KMS-11 (cell line): ENCODE results near the gene NTN5.

Source experiments
- H2AFZ ChIP-seq: fragments of 200-600 bp; sonication (generic); 2 replicates; pipeline ENCODE4 v1.6.1; 2016; ENCODE audit warnings: antibody characterized with exemption, mixed run types, low read depth
- H3K27ac ChIP-seq: fragments of 200-600 bp; sonication (generic); 2 replicates; pipeline ENCODE4 v1.6.1; 2016; ENCODE audit warnings: mild to moderate bottlenecking, mixed run types
- H3K27me3 ChIP-seq: fragments of 200-600 bp; sonication (generic); 2 replicates; pipeline ENCODE4 v1.6.1; 2017; ENCODE audit warnings: mild to moderate bottlenecking, low read depth, mixed run types, moderate library complexity; ENCODE audit not compliant: insufficient read depth
- H3K36me3 ChIP-seq: fragments of 200-600 bp; sonication (generic); 2 replicates; pipeline ENCODE4 v1.6.1; 2017; ENCODE audit warnings: mild to moderate bottlenecking, mixed run types; ENCODE audit not compliant: insufficient read depth
- H3K4me1 ChIP-seq: fragments of 200-600 bp; sonication (generic); 2 replicates; pipeline ENCODE4 v1.6.1; 2016; ENCODE audit warnings: mild to moderate bottlenecking, low read depth, mixed run types; ENCODE audit not compliant: poor library complexity, severe bottlenecking
- H3K4me2 ChIP-seq: fragments of 200-600 bp; sonication (generic); 2 replicates; pipeline ENCODE4 v1.7.0; 2016; ENCODE audit warnings: mild to moderate bottlenecking, mixed run types
- H3K4me3 ChIP-seq: fragments of 200-600 bp; sonication (generic); IDR thresholded peaks from 2 replicates; pipeline ENCODE4 v1.6.1; 2017; ENCODE audit warnings: low read depth, low read length, mixed read lengths; ENCODE audit not compliant: insufficient read depth
- H3K79me2 ChIP-seq: fragments of 200-600 bp; sonication (generic); 2 replicates; pipeline ENCODE4 v1.6.1; 2016; ENCODE audit warnings: low read depth, mixed run types; ENCODE audit not compliant: insufficient read depth
- H3K9ac ChIP-seq: fragments of 200-600 bp; sonication (generic); 2 replicates; pipeline ENCODE4 v1.6.1; 2016; ENCODE audit warnings: mild to moderate bottlenecking, mixed run types
- H4K20me1 ChIP-seq: fragments of 200-600 bp; sonication (generic); 2 replicates; pipeline ENCODE4 v1.6.1; 2016; ENCODE audit warnings: mild to moderate bottlenecking, mixed run types; ENCODE audit not compliant: insufficient read depth
- TF ChIP-seq, protein P1 (sequence below): fragments of 200-600 bp; sonication (generic); conservative IDR thresholded peaks from 2 replicates; pipeline ENCODE4 v1.6.1; 2017; ENCODE audit warnings: low read depth, mild to moderate bottlenecking, antibody characterized with exemption, low read length, moderate library complexity, mixed read lengths

Gene NTN5

DNA sequence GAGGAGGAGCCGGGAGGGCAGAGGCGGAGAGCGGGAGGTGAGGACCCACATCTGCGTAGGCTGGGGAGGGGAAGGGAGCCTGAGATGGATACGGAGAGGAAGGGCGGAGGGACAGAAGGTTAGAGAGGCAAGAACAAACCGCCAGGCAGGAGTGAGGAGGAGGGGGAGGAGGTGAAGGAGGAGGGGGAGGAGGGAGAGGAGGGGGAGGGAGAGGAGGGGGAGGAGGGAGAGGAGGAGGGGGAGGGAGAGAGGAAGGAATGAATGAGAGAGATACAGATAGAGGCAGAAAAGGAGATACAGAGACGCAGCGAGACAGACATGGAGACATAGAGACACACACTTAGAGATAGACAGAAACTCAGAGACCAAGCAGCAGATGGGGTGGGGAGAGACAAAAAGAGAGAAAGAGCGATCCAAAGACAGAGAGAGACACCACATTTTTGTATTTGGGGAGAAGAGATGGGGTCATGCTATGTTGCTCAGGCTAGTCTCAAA, 26.0 kb downstream of the NTN5 start:
- Histone ChIP-seq H3K27ac (no peak overlapping the region), H2AFZ (peak overlapping the region; percentile 90), H3K9ac (0 out of 2 replicates have a peak overlapping the region, but pooled peaks have one; percentile 50), H3K4me1 (peaks cover 18% of the 10 kb centered on the region), H3K27me3 (peaks cover 12% of the 10 kb centered on the region), H3K79me2 (no peaks in the 10 kb centered on the region), H3K4me2 (peak overlapping the region; percentile 98; the same call in 1 of the 2 replicates), H3K4me3 (no peak overlapping the region), H4K20me1 (no peaks in the 10 kb centered on the region), H3K36me3 (no peaks in the 10 kb centered on the region)
- TF ChIP-seq, protein P1, sequence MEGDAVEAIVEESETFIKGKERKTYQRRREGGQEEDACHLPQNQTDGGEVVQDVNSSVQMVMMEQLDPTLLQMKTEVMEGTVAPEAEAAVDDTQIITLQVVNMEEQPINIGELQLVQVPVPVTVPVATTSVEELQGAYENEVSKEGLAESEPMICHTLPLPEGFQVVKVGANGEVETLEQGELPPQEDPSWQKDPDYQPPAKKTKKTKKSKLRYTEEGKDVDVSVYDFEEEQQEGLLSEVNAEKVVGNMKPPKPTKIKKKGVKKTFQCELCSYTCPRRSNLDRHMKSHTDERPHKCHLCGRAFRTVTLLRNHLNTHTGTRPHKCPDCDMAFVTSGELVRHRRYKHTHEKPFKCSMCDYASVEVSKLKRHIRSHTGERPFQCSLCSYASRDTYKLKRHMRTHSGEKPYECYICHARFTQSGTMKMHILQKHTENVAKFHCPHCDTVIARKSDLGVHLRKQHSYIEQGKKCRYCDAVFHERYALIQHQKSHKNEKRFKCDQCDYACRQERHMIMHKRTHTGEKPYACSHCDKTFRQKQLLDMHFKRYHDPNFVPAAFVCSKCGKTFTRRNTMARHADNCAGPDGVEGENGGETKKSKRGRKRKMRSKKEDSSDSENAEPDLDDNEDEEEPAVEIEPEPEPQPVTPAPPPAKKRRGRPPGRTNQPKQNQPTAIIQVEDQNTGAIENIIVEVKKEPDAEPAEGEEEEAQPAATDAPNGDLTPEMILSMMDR, result no peak

DNA sequence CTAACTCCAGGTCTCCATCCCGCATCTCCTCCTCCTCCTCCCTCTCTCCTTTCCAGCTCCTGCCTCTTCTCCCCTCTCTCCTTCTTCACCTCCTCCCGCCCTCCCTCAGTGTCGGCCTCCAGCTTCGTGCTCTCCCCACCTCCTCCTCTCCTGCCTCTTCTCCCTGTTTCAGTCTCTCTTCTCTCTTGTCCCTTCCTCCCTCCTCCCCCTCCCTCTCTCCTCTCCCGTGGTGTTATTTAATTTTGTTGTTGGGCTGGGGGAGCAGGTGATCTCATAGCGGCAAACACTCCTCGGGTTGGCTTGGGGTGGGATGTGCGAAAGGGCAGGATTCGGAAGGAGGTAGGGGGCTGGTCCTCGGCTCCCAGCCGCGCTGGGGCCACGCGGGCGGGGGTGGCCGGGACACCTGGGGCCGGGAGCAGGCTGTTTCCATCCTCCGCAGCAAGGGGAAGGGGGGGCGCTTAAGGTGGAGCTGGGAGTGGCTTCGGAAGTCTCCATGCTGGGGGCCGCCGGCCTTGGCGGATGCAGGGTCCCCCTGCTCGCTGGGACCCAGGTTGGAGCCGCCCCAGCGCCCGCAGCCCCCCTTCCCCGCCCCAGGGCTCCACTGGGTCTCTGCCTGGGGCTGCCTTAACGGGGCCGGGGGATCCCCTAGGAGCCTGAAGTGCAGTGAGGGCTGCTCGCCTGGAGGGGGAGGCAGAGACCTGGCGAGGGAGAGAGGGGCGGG, 26.7 kb downstream of the NTN5 start, which contains the start of gene CA11:
Gene CA11 (minus strand): TSS at position 187 of the 721 bp plus-strand sequence. CDS start 555 bp downstream, outside the sequence.
- peak within 1 kb of the TSS; percentile 50 for H3K9ac ChIP-seq
- H3K27me3 ChIP-seq, result peaks cover 17% of the 10 kb centered on the region
- peaks cover 18% of the 10 kb centered on the region for H3K4me1 ChIP-seq
- peak within 1 kb of the TSS; percentile 90 for H2AFZ ChIP-seq
- peak within 1 kb of the TSS; percentile 98 for H3K4me2 ChIP-seq
- H3K36me3 ChIP-seq, result no peaks in the 10 kb centered on the region
- H3K27ac ChIP-seq, result no peak within 1 kb of the TSS
- no peaks in the 10 kb centered on the region for H3K79me2 ChIP-seq
- no peak within 1 kb of the TSS for H3K4me3 ChIP-seq
- TF ChIP-seq, protein P1, result peak; percentile 80
- H4K20me1 ChIP-seq, result no peaks in the 10 kb centered on the region

DNA sequence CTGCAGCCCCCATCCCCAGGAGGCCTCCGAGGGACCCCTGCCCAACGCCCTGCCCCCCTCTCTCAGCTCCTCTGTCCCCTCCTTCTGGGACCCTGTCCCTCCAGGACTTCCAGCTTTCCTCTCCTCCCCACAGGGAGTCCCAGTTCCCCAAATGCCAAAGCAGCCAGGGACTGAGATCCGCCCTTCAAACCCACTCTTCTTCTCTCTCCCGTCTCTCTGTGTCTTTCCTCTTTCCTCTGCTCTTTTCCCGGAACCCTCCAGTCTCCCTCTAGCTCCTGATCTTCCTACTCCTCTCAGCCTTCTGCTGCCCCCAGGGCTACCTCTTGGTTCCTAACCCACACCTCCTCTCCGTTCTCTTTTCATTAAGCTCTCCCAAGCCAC, 27.2 kb downstream of the NTN5 start:
- Histone ChIP-seq H2AFZ (peak overlapping the region; percentile 90), H3K4me1 (peaks cover 18% of the 10 kb centered on the region), H3K4me3 (no peak overlapping the region), H3K36me3 (no peaks in the 10 kb centered on the region), H3K27me3 (peaks cover 17% of the 10 kb centered on the region), H3K4me2 (peak overlapping the region; percentile 98), H3K79me2 (no peaks in the 10 kb centered on the region), H3K9ac (peak overlapping the region; percentile 50; the same call in 1 of the 2 replicates), H4K20me1 (no peaks in the 10 kb centered on the region), H3K27ac (no peak overlapping the region)
- TF ChIP-seq, protein P1, result no peak

DNA sequence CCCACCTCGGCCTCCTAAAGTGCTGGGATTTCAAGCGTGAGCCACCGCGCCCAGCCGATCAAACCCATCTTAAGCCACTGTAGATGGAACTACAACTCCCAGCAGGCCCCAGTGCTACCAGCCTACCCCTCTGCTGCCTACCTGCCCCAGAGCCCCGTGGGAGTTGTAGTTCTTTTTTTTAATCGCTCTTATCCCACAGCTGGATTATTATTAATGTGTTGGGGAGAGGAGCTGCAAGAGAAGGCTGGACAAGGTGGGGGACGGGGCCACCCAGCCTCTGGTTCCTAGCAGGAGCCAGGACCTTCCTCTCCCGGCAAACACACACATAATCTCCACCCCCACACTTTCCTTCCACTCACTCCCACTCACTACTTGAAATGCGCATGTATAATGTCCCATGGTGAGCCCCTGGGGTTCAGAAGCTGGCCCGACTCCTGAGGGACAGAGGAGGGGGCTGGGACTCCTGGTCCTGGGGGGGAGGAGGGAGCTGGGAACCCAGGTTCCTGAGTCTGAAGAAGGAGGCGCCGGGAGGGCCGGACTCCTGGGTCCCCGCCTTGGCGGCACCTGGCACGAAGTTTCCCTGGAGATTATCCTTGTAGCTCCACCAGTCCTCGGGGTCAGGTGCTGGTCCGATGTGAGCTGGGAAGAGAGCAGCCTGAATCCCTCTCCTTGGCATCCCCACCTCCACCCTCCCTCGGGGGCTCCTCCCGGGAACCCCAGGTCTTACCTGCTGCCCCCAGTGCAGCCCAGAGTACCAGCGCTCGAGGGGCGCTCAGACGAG, 27.8 kb downstream of the NTN5 start:
- H3K4me3 ChIP-seq, result no peak overlapping the region
- no peaks in the 10 kb centered on the region for H3K36me3 ChIP-seq
- TF ChIP-seq, protein P1, result no peak
- H3K4me2 ChIP-seq, result peak overlapping the region; percentile 98
- H3K9ac ChIP-seq, result peak overlapping the region; percentile 50; the same call in 1 of the 2 replicates
- peaks cover 18% of the 10 kb centered on the region for H3K4me1 ChIP-seq
- H3K27me3 ChIP-seq, result peaks cover 17% of the 10 kb centered on the region
- no peaks in the 10 kb centered on the region for H4K20me1 ChIP-seq
- no peaks in the 10 kb centered on the region for H3K79me2 ChIP-seq
- peak overlapping the region; percentile 90 for H2AFZ ChIP-seq
- H3K27ac ChIP-seq, result no peak overlapping the region
